ENCODE measurements around the gene HSF5.
"Not testable (repeated sequence)": the region's sequence is repeated elsewhere in the genome, so short reads cannot be mapped to it uniquely, and the experiment has no call there.

HSF5 gene

GRCh38 chr17:58412961-58413586 lies 75.1 kb downstream of the HSF5 start:
- no peak for DNase-seq (ENCODE audit: low spot score)

DNA sequence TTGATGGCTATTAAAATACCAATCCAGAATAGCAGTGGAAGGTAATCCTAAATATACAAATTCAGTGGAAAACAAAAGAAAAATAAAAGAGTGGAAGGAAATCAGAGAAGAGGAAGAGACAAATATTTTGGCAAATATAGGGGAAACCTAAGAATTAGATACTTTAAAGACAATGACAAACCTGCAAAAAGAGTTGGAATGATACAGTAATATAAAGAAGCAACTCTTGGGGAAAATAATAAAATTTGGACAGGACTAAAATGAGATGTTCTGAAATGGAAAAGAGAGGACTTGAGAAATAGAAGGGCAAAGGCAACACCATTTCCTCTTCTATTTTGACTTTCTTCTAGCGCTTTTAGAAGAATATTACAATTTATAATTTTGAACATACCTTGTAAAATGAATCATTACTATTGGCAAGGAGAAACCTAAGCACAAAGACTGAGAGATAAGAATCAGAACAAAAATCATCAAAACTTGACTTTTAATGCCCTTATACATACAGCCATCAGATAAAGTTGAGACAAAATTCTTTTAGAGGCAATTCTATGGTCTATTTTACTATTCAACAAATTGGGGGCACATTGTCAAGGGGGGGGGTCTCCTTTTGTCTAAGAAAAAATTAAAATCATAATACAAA lies 76.0 kb downstream of the HSF5 start:
- no peak for DNase-seq (ENCODE audit: low spot score)

- no peak for DNase-seq (ENCODE audit: low spot score)
These were observed 76.8 kb downstream of the HSF5 start for GRCh38 chr17:58411408-58411894.

- DNase-seq (ENCODE audit: low spot score): no peak
These were observed 77.3 kb downstream of the HSF5 start for GRCh38 chr17:58410714-58411407.

- no peak for DNase-seq (ENCODE audit: low spot score)
These were observed 78.8 kb downstream of the HSF5 start for GRCh38 chr17:58409432-58409831.

DNA sequence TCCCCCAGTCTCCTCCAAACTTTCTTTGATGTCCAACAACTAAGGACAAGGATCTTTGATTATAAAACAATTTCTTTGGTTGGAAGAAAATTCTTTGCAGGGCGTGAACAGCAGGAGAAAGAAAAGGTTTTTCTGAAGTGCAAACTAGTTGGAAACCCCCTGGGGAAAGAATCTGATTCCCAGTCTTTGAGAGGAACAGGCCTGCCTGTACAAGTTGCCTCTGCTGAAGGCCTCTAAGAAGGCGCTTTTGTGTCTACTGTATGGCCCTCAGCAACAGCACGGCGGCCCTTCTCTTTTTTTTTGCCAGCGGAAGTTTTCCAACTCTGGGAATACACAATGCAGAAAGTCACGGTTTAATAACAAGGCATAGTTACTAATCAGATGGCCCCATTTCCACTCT lies 84.9 kb downstream of the HSF5 start:
- no peak for DNase-seq (ENCODE audit: low spot score)

GRCh38 chr17:58402679-58403078 lies 85.5 kb downstream of the HSF5 start:
- no peak for DNase-seq (ENCODE audit: low spot score)

DNA sequence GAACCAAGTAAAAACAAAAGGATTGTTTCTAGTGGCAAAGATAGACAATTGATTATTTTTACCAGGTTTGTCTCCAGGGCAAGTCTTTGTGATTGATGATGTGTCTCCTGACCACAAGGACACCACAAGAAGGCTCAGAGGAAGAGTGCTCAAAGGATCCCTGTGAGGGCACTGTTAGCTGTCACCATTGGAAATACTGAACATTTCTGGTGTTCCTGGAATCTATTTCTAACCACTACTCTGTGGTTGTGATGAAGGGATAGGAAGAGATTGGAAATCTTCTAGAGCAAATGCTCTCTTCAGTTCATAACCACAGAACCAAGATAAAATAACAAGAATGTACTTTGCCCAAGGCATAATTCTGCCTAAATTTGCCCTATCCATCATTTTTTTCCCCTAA lies 86.2 kb downstream of the HSF5 start:
- DNase-seq (ENCODE audit: low spot score): no peak

DNA sequence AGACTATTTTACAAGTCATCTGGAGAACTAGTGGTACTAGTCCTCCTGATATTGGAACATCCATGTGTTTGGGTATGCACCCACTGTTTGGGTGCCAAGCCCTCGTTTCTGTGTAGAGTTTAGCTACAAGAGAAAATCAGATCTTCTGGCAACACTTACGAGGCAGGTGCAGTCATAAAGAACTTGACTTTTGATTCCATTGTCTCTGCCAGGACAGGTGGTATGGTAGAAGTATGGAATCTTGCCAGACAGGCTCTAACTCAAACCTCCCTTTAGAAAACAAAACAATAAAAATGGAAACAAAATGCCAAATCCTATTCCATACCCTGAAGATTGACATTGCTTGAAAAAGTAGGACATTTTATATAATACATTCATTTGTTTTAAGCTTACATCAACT lies 86.9 kb downstream of the HSF5 start:
- no peak for DNase-seq (ENCODE audit: low spot score)

DNA sequence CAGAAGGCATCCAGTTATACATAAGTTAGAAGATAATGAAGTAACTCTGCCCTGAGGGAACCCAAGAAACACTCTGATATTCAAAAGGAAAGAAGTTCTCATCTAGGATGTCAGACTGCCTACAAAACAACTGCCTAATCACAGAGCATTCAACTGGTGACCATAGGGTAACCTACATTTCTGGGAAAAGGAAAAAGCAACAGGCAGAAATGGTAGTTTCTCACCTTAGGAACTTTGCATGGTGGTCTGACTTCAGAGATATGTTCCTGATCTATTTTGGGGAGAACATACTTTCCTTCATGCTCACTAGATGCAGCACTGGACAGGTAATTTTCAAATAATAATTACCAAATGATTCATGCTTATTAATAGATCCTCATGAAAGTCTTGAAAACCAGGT lies 87.4 kb downstream of the HSF5 start:
- no peak for DNase-seq (ENCODE audit: low spot score)

- no peak for DNase-seq (ENCODE audit: low spot score)
These were observed 88.2 kb downstream of the HSF5 start for GRCh38 chr17:58399974-58400373.

DNA sequence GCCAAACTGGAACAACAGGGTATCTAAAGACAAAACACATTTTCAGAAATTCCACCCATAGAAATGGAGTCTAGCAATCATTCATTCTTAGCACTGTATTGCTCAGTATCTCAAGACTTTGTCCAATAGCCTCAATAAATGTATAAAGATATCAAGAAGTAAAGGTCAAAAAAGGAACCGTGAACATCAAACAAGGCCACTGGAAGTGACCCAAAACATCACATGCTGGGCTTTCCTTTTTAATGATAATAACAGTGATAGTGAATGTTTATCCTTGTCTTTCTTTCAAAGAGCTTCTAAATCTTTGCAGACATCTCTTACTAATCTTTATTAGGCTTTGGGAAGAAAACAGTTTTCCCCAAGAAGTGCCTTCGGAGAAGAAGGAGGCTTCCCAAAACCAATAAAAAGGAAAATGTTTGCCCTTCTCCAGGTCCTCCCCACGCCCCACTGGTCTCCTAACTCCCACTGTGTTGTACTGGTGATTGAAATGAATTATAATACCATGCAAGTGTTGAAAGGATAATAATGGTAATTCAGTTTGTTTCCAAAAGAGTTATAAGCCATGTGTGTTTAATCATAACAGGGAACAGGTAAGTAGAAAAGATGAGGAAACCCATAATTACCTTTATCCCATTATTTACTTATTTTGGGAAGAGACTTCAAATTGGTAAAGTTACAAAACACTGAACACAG lies 89.5 kb downstream of the HSF5 start:
- no peak for DNase-seq (ENCODE audit: low spot score)

GRCh38 chr17:58397421-58397820 lies 90.8 kb downstream of the HSF5 start:
- not testable (repeated sequence) for DNase-seq (ENCODE audit: low spot score)

GRCh38 chr17:58396173-58396572 lies 92.0 kb downstream of the HSF5 start:
- DNase-seq (ENCODE audit: low spot score): no peak

DNA sequence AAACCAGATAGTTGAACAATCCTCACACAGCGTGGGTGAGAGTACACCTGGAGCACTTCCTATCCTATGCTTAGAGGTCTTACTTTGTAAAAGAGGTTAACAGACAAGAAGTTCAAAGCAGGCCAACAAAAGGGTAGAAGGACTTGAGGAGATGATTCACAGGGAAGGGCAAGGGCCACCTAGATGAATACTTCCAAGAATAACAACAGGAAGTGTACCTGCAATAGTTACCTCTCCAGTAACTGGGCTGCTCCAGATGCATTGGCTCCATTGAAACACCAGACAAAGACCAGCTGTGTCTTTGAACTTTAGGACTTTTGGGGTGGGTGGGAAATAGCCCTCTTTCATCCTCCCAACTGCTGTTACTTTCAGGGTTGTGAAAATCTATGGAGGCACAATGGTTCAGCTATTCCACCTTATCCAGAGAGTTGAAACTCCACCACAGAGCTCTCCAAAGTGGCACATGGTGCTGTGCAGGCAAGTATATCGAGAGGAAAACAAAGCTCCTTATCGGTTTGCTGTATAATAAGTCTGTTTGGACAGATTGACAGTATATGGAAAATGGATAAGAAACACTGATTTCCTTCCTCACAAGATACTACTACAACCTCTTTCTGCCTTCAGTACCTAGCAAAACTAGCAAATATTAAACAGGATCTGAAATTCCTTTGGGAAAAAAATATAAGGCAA lies 93.5 kb downstream of the HSF5 start:
- no peak for DNase-seq (ENCODE audit: low spot score)

DNA sequence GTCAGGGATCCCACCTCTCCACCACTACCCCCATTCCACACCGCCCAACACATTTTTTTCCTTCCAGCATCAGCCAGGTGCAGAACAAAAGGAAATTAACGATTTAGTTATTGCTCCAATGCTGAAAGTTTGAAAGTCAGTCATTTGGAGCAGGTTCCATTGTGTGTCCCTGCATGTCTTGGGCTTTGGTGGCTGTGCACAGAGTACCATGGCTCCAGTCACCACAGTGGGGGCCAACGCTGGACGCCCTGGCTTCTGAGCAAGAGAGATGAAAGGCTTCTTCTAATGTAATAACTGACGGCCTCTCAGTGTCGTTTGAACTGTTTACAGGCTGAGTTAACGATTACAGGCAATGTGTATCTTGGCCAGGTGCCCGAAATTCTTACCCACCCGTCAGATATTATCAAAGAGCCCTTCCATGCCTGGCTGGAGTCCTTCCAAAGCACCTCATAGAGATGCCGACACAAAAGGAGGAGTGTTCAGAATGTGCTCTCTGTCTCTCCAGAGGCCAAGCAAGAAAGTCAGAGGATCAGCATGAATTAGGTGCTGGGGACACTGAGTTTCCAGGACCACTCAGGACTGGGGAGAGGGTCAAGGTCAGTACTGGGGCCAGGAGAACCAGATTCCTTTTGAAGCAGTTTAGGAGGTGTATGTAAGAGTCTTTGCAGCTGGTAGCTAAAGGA lies 96.8 kb downstream of the HSF5 start:
- DNase-seq (ENCODE audit: low spot score): no peak

GRCh38 chr17:58390884-58391283 lies 97.3 kb downstream of the HSF5 start:
- no peak for DNase-seq (ENCODE audit: low spot score)

DNA sequence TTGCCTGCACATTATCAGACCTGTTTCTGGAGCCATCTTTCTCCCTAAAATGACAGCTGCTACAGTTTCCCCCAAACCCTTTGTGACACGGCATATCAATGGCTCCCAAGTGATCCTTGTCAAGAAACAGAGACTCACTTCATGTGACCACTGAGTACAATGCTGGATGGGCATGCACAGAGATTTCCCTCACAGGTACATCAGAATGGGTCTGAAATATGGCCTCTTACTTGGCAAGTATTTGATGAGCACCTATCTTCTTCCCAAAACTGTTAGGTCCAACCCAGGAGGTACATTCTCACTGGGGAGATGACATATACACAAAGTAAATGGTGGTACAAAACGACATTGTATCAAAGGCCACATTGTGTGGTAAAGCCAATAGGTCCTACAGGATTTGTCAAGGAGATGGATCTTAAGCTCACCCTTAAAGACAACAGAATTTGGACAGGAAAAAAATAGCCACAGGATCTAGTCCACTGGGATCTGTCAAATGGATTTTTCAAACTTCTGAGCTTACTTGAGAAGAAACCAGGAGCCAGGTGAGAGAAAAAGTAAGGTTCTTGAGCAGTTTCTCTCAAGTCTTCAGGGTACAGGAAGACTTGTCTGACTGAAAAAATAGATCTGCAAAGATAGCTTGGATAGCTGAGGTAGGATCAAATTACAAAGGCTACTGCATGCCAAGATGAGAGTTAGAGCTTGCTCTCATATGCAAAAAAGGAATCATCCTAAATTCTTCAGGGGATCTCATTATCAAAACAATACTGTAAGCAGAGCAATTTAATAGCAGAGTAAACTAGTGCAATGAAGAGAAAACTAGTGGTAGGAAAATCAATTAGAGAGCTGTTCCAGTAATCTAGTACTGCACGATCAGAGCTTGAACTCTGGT lies 99.7 kb downstream of the HSF5 start:
- DNase-seq (ENCODE audit: low spot score): no peak

- no peak for DNase-seq (ENCODE audit: low spot score)
These were observed 100.4 kb downstream of the HSF5 start for GRCh38 chr17:58387834-58388233.

- no peak for DNase-seq (ENCODE audit: low spot score)
These were observed 101.5 kb downstream of the HSF5 start for GRCh38 chr17:58386708-58387107.

Data from germinal center (tissue), 1 donor.